Measurements from ENCODE around the gene LHFPL6.

The LHFPL6 gene

GRCh38 chr13:39600766-39601165 lies 2.2 kb downstream of the LHFPL6 start:
- no peaks in the 10 kb centered on the region for H3K79me2 ChIP-seq (ENCODE audit: insufficient read depth, low read length)
- H4K20me1 ChIP-seq (ENCODE audit: insufficient read depth, low read length), result no peaks in the 10 kb centered on the region
- no peak overlapping the region for H2AFZ ChIP-seq (ENCODE audit: low read depth, low read length)
- H3K27me3 ChIP-seq (ENCODE audit: insufficient read depth, low read length, poor library complexity), result peaks cover 28% of the 10 kb centered on the region
- DNase-seq, result no peak
- H3K4me1 ChIP-seq (ENCODE audit: insufficient read depth, low read length), result no peaks in the 10 kb centered on the region
- H3K9ac ChIP-seq (ENCODE audit: low read depth, low read length), result no peak overlapping the region
- H3K36me3 ChIP-seq (ENCODE audit: insufficient read depth, low read length), result no peaks in the 10 kb centered on the region
- TF ChIP-seq CTCF (IDR thresholded peaks at IDR 0.05; ENCODE audit: borderline replicate concordance, extremely low read depth, low read length, poor library complexity, severe bottlenecking) (no peak), EZH2 (IDR thresholded peaks at IDR 0.05; ENCODE audit: borderline replicate concordance, low read depth, low read length, severe bottlenecking) (no peak)
- no peak overlapping the region for H3K4me3 ChIP-seq (ENCODE audit: low read depth in 1 of 2, low read length in 2 of 2)
- H3K27ac ChIP-seq (ENCODE audit: low read length), result no peak overlapping the region
- no peaks in the 10 kb centered on the region for H3K9me3 ChIP-seq (ENCODE audit: insufficient read depth, low read length, severe bottlenecking)
- H3K4me2 ChIP-seq (ENCODE audit: insufficient read depth, low read length), result no peak overlapping the region
- ATAC-seq (ENCODE audit: insufficient read depth, low read depth), result no peak

GRCh38 chr13:39599842-39600241 lies 3.2 kb downstream of the LHFPL6 start:
- TF ChIP-seq EZH2 (IDR thresholded peaks at IDR 0.05; ENCODE audit: borderline replicate concordance, low read depth, low read length, severe bottlenecking), result no peak
- TF ChIP-seq CTCF (IDR thresholded peaks at IDR 0.05; ENCODE audit: borderline replicate concordance, extremely low read depth, low read length, poor library complexity, severe bottlenecking), result no peak
- no peaks in the 10 kb centered on the region for H4K20me1 ChIP-seq (ENCODE audit: insufficient read depth, low read length)
- no peak overlapping the region for H3K9ac ChIP-seq (ENCODE audit: low read depth, low read length)
- no peak for ATAC-seq (ENCODE audit: insufficient read depth, low read depth)
- H3K4me3 ChIP-seq (ENCODE audit: low read depth in 1 of 2, low read length in 2 of 2), result no peak overlapping the region
- no peak overlapping the region for H3K4me2 ChIP-seq (ENCODE audit: insufficient read depth, low read length)
- no peaks in the 10 kb centered on the region for H3K79me2 ChIP-seq (ENCODE audit: insufficient read depth, low read length)
- no peak overlapping the region for H3K27ac ChIP-seq (ENCODE audit: low read length)
- H3K27me3 ChIP-seq (ENCODE audit: insufficient read depth, low read length, poor library complexity), result peaks cover 28% of the 10 kb centered on the region
- H3K36me3 ChIP-seq (ENCODE audit: insufficient read depth, low read length), result no peaks in the 10 kb centered on the region
- H3K9me3 ChIP-seq (ENCODE audit: insufficient read depth, low read length, severe bottlenecking), result no peaks in the 10 kb centered on the region
- no peak overlapping the region for H2AFZ ChIP-seq (ENCODE audit: low read depth, low read length)
- DNase-seq, result no peak
- no peaks in the 10 kb centered on the region for H3K4me1 ChIP-seq (ENCODE audit: insufficient read depth, low read length)

- Histone ChIP-seq H4K20me1 (ENCODE audit: insufficient read depth, low read length) (no peaks in the 10 kb centered on the region), H3K79me2 (ENCODE audit: insufficient read depth, low read length) (no peaks in the 10 kb centered on the region), H3K9ac (ENCODE audit: low read depth, low read length) (no peak overlapping the region), H3K4me1 (ENCODE audit: insufficient read depth, low read length) (no peaks in the 10 kb centered on the region), H3K27me3 (ENCODE audit: insufficient read depth, low read length, poor library complexity) (peaks cover 28% of the 10 kb centered on the region), H3K4me2 (ENCODE audit: insufficient read depth, low read length) (no peak overlapping the region), H3K4me3 (ENCODE audit: low read depth in 1 of 2, low read length in 2 of 2) (no peak overlapping the region), H3K36me3 (ENCODE audit: insufficient read depth, low read length) (no peaks in the 10 kb centered on the region), H2AFZ (ENCODE audit: low read depth, low read length) (no peak overlapping the region), H3K9me3 (ENCODE audit: insufficient read depth, low read length, severe bottlenecking) (no peaks in the 10 kb centered on the region), H3K27ac (ENCODE audit: low read length) (no peak overlapping the region)
- DNase-seq (no peak), ATAC-seq (ENCODE audit: insufficient read depth, low read depth) (no peak)
- no peak for TF ChIP-seq CTCF (IDR thresholded peaks at IDR 0.05; ENCODE audit: borderline replicate concordance, extremely low read depth, low read length, poor library complexity, severe bottlenecking)
- TF ChIP-seq EZH2 (IDR thresholded peaks at IDR 0.05; ENCODE audit: borderline replicate concordance, low read depth, low read length, severe bottlenecking), result no peak
Observed at GRCh38 chr13:39599012-39599411, 4.0 kb downstream of the LHFPL6 start.

- H3K79me2 ChIP-seq (ENCODE audit: insufficient read depth, low read length), result no peaks in the 10 kb centered on the region
- ATAC-seq (ENCODE audit: insufficient read depth, low read depth) (no peak), DNase-seq (no peak)
- H3K4me2 ChIP-seq (ENCODE audit: insufficient read depth, low read length), result no peak overlapping the region
- H3K4me3 ChIP-seq (ENCODE audit: low read depth in 1 of 2, low read length in 2 of 2), result no peak overlapping the region
- TF ChIP-seq CTCF (IDR thresholded peaks at IDR 0.05; ENCODE audit: borderline replicate concordance, extremely low read depth, low read length, poor library complexity, severe bottlenecking) (no peak), EZH2 (IDR thresholded peaks at IDR 0.05; ENCODE audit: borderline replicate concordance, low read depth, low read length, severe bottlenecking) (no peak)
- H2AFZ ChIP-seq (ENCODE audit: low read depth, low read length), result no peak overlapping the region
- H3K4me1 ChIP-seq (ENCODE audit: insufficient read depth, low read length), result no peaks in the 10 kb centered on the region
- no peaks in the 10 kb centered on the region for H3K36me3 ChIP-seq (ENCODE audit: insufficient read depth, low read length)
- no peaks in the 10 kb centered on the region for H4K20me1 ChIP-seq (ENCODE audit: insufficient read depth, low read length)
- H3K27ac ChIP-seq (ENCODE audit: low read length), result no peak overlapping the region
- H3K27me3 ChIP-seq (ENCODE audit: insufficient read depth, low read length, poor library complexity), result peaks cover 20% of the 10 kb centered on the region
- H3K9ac ChIP-seq (ENCODE audit: low read depth, low read length), result no peak overlapping the region
- H3K9me3 ChIP-seq (ENCODE audit: insufficient read depth, low read length, severe bottlenecking), result no peaks in the 10 kb centered on the region
Observed at GRCh38 chr13:39597838-39598237, 5.2 kb downstream of the LHFPL6 start.
